Measurements from ENCODE around the gene SUCLG2.

The SUCLG2 gene

GRCh38 chr3:67458408-67458807 lies 196.0 kb downstream of the SUCLG2 start:
- DNase-seq: no peak
- Histone ChIP-seq H3K27me3 (replicated peaks; ENCODE audit: insufficient read depth, low read length) (no peaks in the 10 kb centered on the region), H2AFZ (ENCODE audit: low read length) (no peak overlapping the region), H3K4me3 (ENCODE audit: low read length) (no peak overlapping the region), H3K4me1 (ENCODE audit: low read length) (no peaks in the 10 kb centered on the region), H3K9me2 (replicated peaks; ENCODE audit: insufficient read depth, low read length) (no peaks in the 10 kb centered on the region), H3K9me3 (replicated peaks; ENCODE audit: insufficient read depth, low read length) (no peaks in the 10 kb centered on the region), H3F3A (ENCODE audit: insufficient read depth, low read length) (no peaks in the 10 kb centered on the region), H3K9ac (ENCODE audit: low read length) (no peak overlapping the region), H3K27ac (ENCODE audit: low read length) (no peak overlapping the region), H3K36me3 (replicated peaks; ENCODE audit: insufficient read depth, low read length) (no peaks in the 10 kb centered on the region), H3K4me2 (ENCODE audit: low read depth, low read length) (no peak overlapping the region), H4K20me1 (ENCODE audit: insufficient read depth, low read length) (no peaks in the 10 kb centered on the region), H3K79me2 (ENCODE audit: low read length) (no peaks in the 10 kb centered on the region)
- TF ChIP-seq EZH2phosphoT487 (IDR thresholded peaks at IDR 0.05; ENCODE audit: low read length) (no peak), CTCF (IDR thresholded peaks at IDR 0.05; ENCODE audit: low read length) (no peak), EZH2 (optimal IDR thresholded peaks at IDR 0.05; ENCODE audit: low read depth, low read length) (no peak)

- Histone ChIP-seq H3K79me2 (ENCODE audit: low read length) (no peaks in the 10 kb centered on the region), H2AFZ (ENCODE audit: low read length) (no peak overlapping the region), H3K4me3 (ENCODE audit: low read length) (no peak overlapping the region), H3K9me3 (replicated peaks; ENCODE audit: insufficient read depth, low read length) (no peaks in the 10 kb centered on the region), H3K27me3 (replicated peaks; ENCODE audit: insufficient read depth, low read length) (no peaks in the 10 kb centered on the region), H3K9ac (ENCODE audit: low read length) (no peak overlapping the region), H3K4me1 (ENCODE audit: low read length) (no peaks in the 10 kb centered on the region), H4K20me1 (ENCODE audit: insufficient read depth, low read length) (no peaks in the 10 kb centered on the region), H3K4me2 (ENCODE audit: low read depth, low read length) (no peak overlapping the region), H3F3A (ENCODE audit: insufficient read depth, low read length) (no peaks in the 10 kb centered on the region), H3K36me3 (replicated peaks; ENCODE audit: insufficient read depth, low read length) (no peaks in the 10 kb centered on the region), H3K27ac (ENCODE audit: low read length) (no peak overlapping the region), H3K9me2 (replicated peaks; ENCODE audit: insufficient read depth, low read length) (no peaks in the 10 kb centered on the region)
- DNase-seq: no peak
- no peak for TF ChIP-seq EZH2 (optimal IDR thresholded peaks at IDR 0.05; ENCODE audit: low read depth, low read length)
- no peak for TF ChIP-seq CTCF (IDR thresholded peaks at IDR 0.05; ENCODE audit: low read length)
- TF ChIP-seq EZH2phosphoT487 (IDR thresholded peaks at IDR 0.05; ENCODE audit: low read length): no peak
These were observed 200.8 kb downstream of the SUCLG2 start for GRCh38 chr3:67453628-67454027.

GRCh38 chr3:67450153-67450552 lies 204.3 kb downstream of the SUCLG2 start:
- H3K9ac ChIP-seq (ENCODE audit: low read length): no peak overlapping the region

More at GRCh38 chr3:67450153-67450552, 204.3 kb downstream of the SUCLG2 start:
- no peaks in the 10 kb centered on the region for H3K36me3 ChIP-seq (replicated peaks; ENCODE audit: insufficient read depth, low read length)
- TF ChIP-seq EZH2phosphoT487 (IDR thresholded peaks at IDR 0.05; ENCODE audit: low read length): no peak
- TF ChIP-seq EZH2 (optimal IDR thresholded peaks at IDR 0.05; ENCODE audit: low read depth, low read length): no peak
- no peak for TF ChIP-seq CTCF (IDR thresholded peaks at IDR 0.05; ENCODE audit: low read length)
- no peak overlapping the region for H3K4me3 ChIP-seq (ENCODE audit: low read length)
- H3F3A ChIP-seq (ENCODE audit: insufficient read depth, low read length): no peaks in the 10 kb centered on the region
- no peak overlapping the region for H3K27ac ChIP-seq (ENCODE audit: low read length)
- no peaks in the 10 kb centered on the region for H3K9me2 ChIP-seq (replicated peaks; ENCODE audit: insufficient read depth, low read length)
- no peaks in the 10 kb centered on the region for H3K27me3 ChIP-seq (replicated peaks; ENCODE audit: insufficient read depth, low read length)
- no peak for DNase-seq
- no peaks in the 10 kb centered on the region for H3K79me2 ChIP-seq (ENCODE audit: low read length)
- no peaks in the 10 kb centered on the region for H3K9me3 ChIP-seq (replicated peaks; ENCODE audit: insufficient read depth, low read length)
- H2AFZ ChIP-seq (ENCODE audit: low read length): no peak overlapping the region
- no peaks in the 10 kb centered on the region for H3K4me1 ChIP-seq (ENCODE audit: low read length)
- no peaks in the 10 kb centered on the region for H4K20me1 ChIP-seq (ENCODE audit: insufficient read depth, low read length)
- no peak overlapping the region for H3K4me2 ChIP-seq (ENCODE audit: low read depth, low read length)

Measured in MM.1S (cell line).